Thyroid gland (tissue), 4 donors: ENCODE data around the gene ACKR3. TPM values are rescaled to one million over a fixed set of nuclear protein-coding genes. Genes with fewer than 3 reads are reported as not detected.

Experiments
- DNase-seq, 2 donors: peaks; one replicate each; pipeline ENCODE4 v3.0.0-alpha.2; 2019
- H3K27ac ChIP-seq, 3 donors: fragments of 200-600 bp; sonication (generic); 1 replicate in 2 of 3; 2 replicates in 1 of 3; pipeline ENCODE4 v1.5.1; 2016 to 2019; ENCODE audit warnings: mild to moderate bottlenecking in 1 of 3, moderate library complexity in 1 of 3
- H3K27me3 ChIP-seq: fragments of 200-600 bp; sonication (generic); one replicate; pipeline ENCODE4 v1.5.1; 2019
- H3K36me3 ChIP-seq, 2 donors: fragments of 200-600 bp; sonication (generic); one replicate each; pipeline ENCODE4 v1.5.1; 2016 to 2019
- H3K4me1 ChIP-seq, 2 donors: fragments of 200-600 bp; sonication (generic); one replicate each; pipeline ENCODE4 v1.5.1; 2017 to 2019
- H3K4me3 ChIP-seq, 3 donors: fragments of 200-600 bp; sonication (generic); replicated peaks in 1 of 3; 1 replicate in 2 of 3; 2 replicates in 1 of 3; pipeline ENCODE4 v1.5.1; 2016; ENCODE audit warnings: mild to moderate bottlenecking in 1 of 3
- H3K9me3 ChIP-seq: fragments of 200-600 bp; sonication (generic); one replicate; pipeline ENCODE4 v1.5.1; 2017
- CTCF ChIP-seq, 6 experiments: fragments of 200-600 bp in 3 of 6; fragments of 450-650 bp in 3 of 6; sonication (generic) in 3 of 6; IDR thresholded peaks; one replicate each; pipeline ENCODE4 v1.5.1; 2016 to 2019; ENCODE audit warnings: antibody characterized with exemption in 6 of 6, mild to moderate bottlenecking in 2 of 6, inconsistent platforms in 1 of 6, moderate library complexity in 1 of 6
- POLR2A ChIP-seq, 2 donors: fragments of 450-650 bp; IDR thresholded peaks; one replicate each; pipeline ENCODE4 v1.6.1; 2017; ENCODE audit warnings: antibody characterized with exemption in 2 of 2, mild to moderate bottlenecking in 2 of 2, moderate library complexity in 1 of 2
- WGBS, 2 donors: methylation state at CpG; one replicate each; pipeline ENCODE4 v1.1.5; 2017; 5-methylcytosine and 5-hydroxymethylcytosine counted together
- intact Hi-C: fragments of 100-400 bp; cut with DNase I; formaldehyde crosslinking; loops from one replicate; pipeline ENCODE4 v1.15.1; 2023
- total RNA-seq, 4 donors: library from RNA; depleted of rRNA; stranded (reverse); fragments of >200 nt; gene quantifications; one replicate each; pipeline ENCODE4 v1.2.3, GENCODE V29; 2016

ACKR3 gene
- total RNA-seq, 4 donors from 2014 or later, result 32.2 to 68.5 (median 54.8) TPM

GRCh38 chr2:236628256-236628901, 58.8 kb downstream of the ACKR3 start:
- DNase-seq, result no peak
- TF ChIP-seq CTCF (IDR thresholded peaks at IDR 0.05) (no peak), POLR2A (IDR thresholded peaks at IDR 0.05) (no peak)
- WGBS, 2 donors, result 94 to 96% methylated on average over 14 of the region's 15 CpGs
- Histone ChIP-seq H3K4me3 (no peak overlapping the region), H3K27ac (no peak overlapping the region), H3K36me3 (no peaks in the 10 kb centered on the region), H3K4me1 (no peaks in the 10 kb centered on the region), H3K27me3 (no peaks in the 10 kb centered on the region), H3K9me3 (no peaks in the 10 kb centered on the region)
- intact Hi-C loops, result no loop called here

GRCh38 chr2:236628981-236629605, 59.5 kb downstream of the ACKR3 start:
- Histone ChIP-seq H3K27ac (no peak overlapping the region), H3K9me3 (no peaks in the 10 kb centered on the region), H3K4me1 (no peaks in the 10 kb centered on the region), H3K27me3 (no peaks in the 10 kb centered on the region), H3K36me3 (no peaks in the 10 kb centered on the region), H3K4me3 (no peak overlapping the region)
- WGBS, 2 donors, result 90 to 97% methylated on average over 9 to 10 of the region's 11 CpGs
- no peak for TF ChIP-seq POLR2A (IDR thresholded peaks at IDR 0.05)
- no peak for TF ChIP-seq CTCF (IDR thresholded peaks at IDR 0.05)
- intact Hi-C loops, result no loop called here
- no peak for DNase-seq

- no peaks in the 10 kb centered on the region for H3K4me1 ChIP-seq
- no peaks in the 10 kb centered on the region for H3K9me3 ChIP-seq
- H3K36me3 ChIP-seq, result no peaks in the 10 kb centered on the region
- no peak for DNase-seq
- 90 to 93% methylated on average over 16 of the region's 16 CpGs for WGBS, 2 donors
- no peak for TF ChIP-seq POLR2A (IDR thresholded peaks at IDR 0.05)
- no peak overlapping the region for H3K27ac ChIP-seq
- no peak overlapping the region for H3K4me3 ChIP-seq
- intact Hi-C loops, result no loop called here
- H3K27me3 ChIP-seq, result no peaks in the 10 kb centered on the region
Observed at GRCh38 chr2:236629961-236630872, 60.6 kb downstream of the ACKR3 start.

GRCh38 chr2:236631281-236631855, 61.7 kb downstream of the ACKR3 start:
- no peak for TF ChIP-seq POLR2A (IDR thresholded peaks at IDR 0.05)
- no peak for TF ChIP-seq CTCF (IDR thresholded peaks at IDR 0.05)
- no peaks in the 10 kb centered on the region for H3K36me3 ChIP-seq
- WGBS, 2 donors, result 78 to 83% methylated on average over 13 to 15 of the region's 15 CpGs
- H3K4me1 ChIP-seq, result no peaks in the 10 kb centered on the region
- no peaks in the 10 kb centered on the region for H3K9me3 ChIP-seq
- H3K27me3 ChIP-seq, result no peaks in the 10 kb centered on the region
- no peak for DNase-seq
- intact Hi-C loops, result no loop called here
- H3K4me3 ChIP-seq, result no peak overlapping the region
- no peak overlapping the region for H3K27ac ChIP-seq

GRCh38 chr2:236631856-236632291, 62.2 kb downstream of the ACKR3 start:
- DNase-seq, result no peak
- Histone ChIP-seq H3K4me1 (no peaks in the 10 kb centered on the region), H3K9me3 (no peaks in the 10 kb centered on the region), H3K27me3 (no peaks in the 10 kb centered on the region), H3K27ac (no peak overlapping the region), H3K4me3 (no peak overlapping the region), H3K36me3 (no peaks in the 10 kb centered on the region)
- intact Hi-C loops, result no loop called here
- 95 to 97% methylated on average over 11 of the region's 11 CpGs for WGBS, 2 donors
- TF ChIP-seq CTCF (IDR thresholded peaks at IDR 0.05) (no peak), POLR2A (IDR thresholded peaks at IDR 0.05) (no peak)
